ENCODE results near the gene BCL2L12.

Gene BCL2L12

GRCh38 chr19:49641688-49642491 lies 23.8 kb upstream of the BCL2L12 start, which contains the start of gene SCAF1:
TSS of gene SCAF1 (plus strand) at chr19:49642209. CDS start at chr19:49645027, 2,818 bp downstream.
- peak within 1 kb of the TSS; percentile 100 for H3K4me3 ChIP-seq (ENCODE audit: low read depth, low read length)
- H3K27ac ChIP-seq, result peak within 1 kb of the TSS; percentile 99
- H3K27me3 ChIP-seq (replicated peaks), result no peaks in the 10 kb centered on the region
- H3K36me3 ChIP-seq (replicated peaks), result peaks cover 10% of the 10 kb centered on the region
- in situ Hi-C loops (cut with HindIII; ENCODE audit: low pct_ligation_motif_present, low sequenced_read_pairs), result no loop called here
- peak; percentile 99 for DNase-seq
- no peak for TF ChIP-seq CTCF (IDR thresholded peaks at IDR 0.05; ENCODE audit: low read depth, low read length, missing control alignments)

GRCh38 chr19:49642492-49643035 lies 23.2 kb upstream of the BCL2L12 start:
- in situ Hi-C loops (cut with HindIII; ENCODE audit: low pct_ligation_motif_present, low sequenced_read_pairs), result no loop called here
- no peak for TF ChIP-seq CTCF (IDR thresholded peaks at IDR 0.05; ENCODE audit: low read depth, low read length, missing control alignments)
- H3K4me3 ChIP-seq (ENCODE audit: low read depth, low read length), result peak overlapping the region; percentile 100
- H3K36me3 ChIP-seq (replicated peaks), result peaks cover 16% of the 10 kb centered on the region
- peak overlapping the region; percentile 84 for H3K27ac ChIP-seq
- no peaks in the 10 kb centered on the region for H3K27me3 ChIP-seq (replicated peaks)
- no peak for DNase-seq

GRCh38 chr19:49643466-49643865 lies 22.3 kb upstream of the BCL2L12 start:
- no peak for DNase-seq
- TF ChIP-seq CTCF (IDR thresholded peaks at IDR 0.05; ENCODE audit: low read depth, low read length, missing control alignments), result no peak
- Histone ChIP-seq H3K27ac (no peak overlapping the region), H3K4me3 (ENCODE audit: low read depth, low read length) (peak overlapping the region; percentile 100), H3K27me3 (replicated peaks) (no peaks in the 10 kb centered on the region), H3K36me3 (replicated peaks) (peaks cover 23% of the 10 kb centered on the region)
- in situ Hi-C loops (cut with HindIII; ENCODE audit: low pct_ligation_motif_present, low sequenced_read_pairs), result no loop called here

- TF ChIP-seq CTCF (IDR thresholded peaks at IDR 0.05; ENCODE audit: low read depth, low read length, missing control alignments), result no peak
- DNase-seq, result no peak
- H3K36me3 ChIP-seq (replicated peaks), result peaks cover 36% of the 10 kb centered on the region
These were observed 20.1 kb upstream of the BCL2L12 start for GRCh38 chr19:49645592-49645991.

GRCh38 chr19:49645995-49646394 lies 19.7 kb upstream of the BCL2L12 start:
- H3K27me3 ChIP-seq (replicated peaks), result no peaks in the 10 kb centered on the region
- no peak overlapping the region for H3K4me3 ChIP-seq (ENCODE audit: low read depth, low read length)
- no peak overlapping the region for H3K27ac ChIP-seq
- H3K36me3 ChIP-seq (replicated peaks), result peaks cover 37% of the 10 kb centered on the region
- in situ Hi-C loops (cut with HindIII; ENCODE audit: low pct_ligation_motif_present, low sequenced_read_pairs), result no loop called here
- no peak for DNase-seq
- TF ChIP-seq CTCF (IDR thresholded peaks at IDR 0.05; ENCODE audit: low read depth, low read length, missing control alignments), result no peak

More at GRCh38 chr19:49645592-49645991, 20.1 kb upstream of the BCL2L12 start:
- H3K4me3 ChIP-seq (ENCODE audit: low read depth, low read length), result no peak overlapping the region
- H3K27ac ChIP-seq, result no peak overlapping the region
- no peaks in the 10 kb centered on the region for H3K27me3 ChIP-seq (replicated peaks)
- in situ Hi-C loops (cut with HindIII; ENCODE audit: low pct_ligation_motif_present, low sequenced_read_pairs), result no loop called here

Data from brain microvascular endothelial cell (primary cell).